GM04504 (cell line): ENCODE measurements around the gene A3GALT2.

ENCODE experiments used
- DNase-seq: peaks from one replicate; pipeline ENCODE4 v3.0.0-alpha.2; 2012; ENCODE audit warnings: low read depth

The A3GALT2 gene

DNA sequence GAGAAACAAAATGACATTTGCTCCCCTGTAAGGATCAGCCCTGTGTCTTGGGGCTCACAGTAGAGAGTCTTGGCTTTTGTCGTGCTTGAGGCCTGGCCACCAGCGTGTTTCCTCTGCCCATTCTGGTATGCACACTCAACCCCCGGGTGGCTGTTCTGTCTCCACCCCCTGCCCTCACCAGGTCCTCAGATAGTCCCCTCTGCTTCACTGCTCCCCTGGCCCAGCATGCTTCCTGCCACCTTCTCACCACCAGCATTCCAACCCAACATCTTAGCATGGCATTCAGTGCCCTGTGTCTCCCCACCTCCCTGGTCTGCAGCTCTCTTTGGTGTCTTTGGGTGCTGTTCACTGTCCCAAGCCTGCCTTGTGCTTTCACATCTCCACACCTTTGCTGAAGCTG is 48.4 kb downstream of the A3GALT2 start:
- DNase-seq, result no peak

DNA sequence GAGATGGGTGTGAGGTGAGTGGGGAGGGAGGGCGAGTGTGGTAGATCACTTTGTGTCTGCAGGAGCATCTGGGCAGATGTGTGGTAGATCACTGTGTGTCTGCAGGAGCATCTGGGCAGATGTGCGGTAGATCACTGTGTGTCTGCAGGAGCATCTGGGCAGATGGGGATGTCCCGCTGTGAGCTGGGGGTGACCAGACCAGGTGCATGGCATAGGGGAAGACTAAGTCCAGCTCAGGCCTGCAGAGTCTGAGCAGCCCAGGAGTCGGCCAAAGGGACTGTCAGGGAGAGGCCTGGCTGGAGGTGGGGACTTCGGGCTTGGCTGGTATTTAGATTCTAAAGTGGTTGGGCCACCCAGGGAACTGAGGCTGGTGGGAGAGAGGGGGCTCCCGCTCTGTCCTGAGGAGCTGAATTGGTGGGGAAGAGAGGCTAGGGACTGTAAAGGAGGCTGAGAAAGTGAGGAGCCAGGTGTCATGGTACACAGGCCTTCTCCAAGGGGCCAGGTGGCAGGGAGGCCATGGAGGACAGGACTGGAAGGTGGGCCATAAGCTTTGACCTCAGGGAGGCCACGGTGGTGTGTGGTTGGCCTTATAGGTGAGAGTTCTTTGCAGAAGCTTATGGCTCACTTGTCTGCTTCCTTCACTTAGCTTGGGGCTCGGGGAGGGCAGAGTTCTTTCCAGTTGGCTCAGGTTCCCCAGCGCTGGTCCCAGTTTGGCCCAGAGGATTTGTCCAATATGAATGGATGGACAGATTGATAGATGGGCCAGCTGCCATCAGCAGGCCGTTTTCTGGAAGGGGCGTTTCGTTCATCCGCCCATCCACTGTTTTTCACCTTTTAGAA is 49.0 kb downstream of the A3GALT2 start:
- DNase-seq, result no peak

DNA sequence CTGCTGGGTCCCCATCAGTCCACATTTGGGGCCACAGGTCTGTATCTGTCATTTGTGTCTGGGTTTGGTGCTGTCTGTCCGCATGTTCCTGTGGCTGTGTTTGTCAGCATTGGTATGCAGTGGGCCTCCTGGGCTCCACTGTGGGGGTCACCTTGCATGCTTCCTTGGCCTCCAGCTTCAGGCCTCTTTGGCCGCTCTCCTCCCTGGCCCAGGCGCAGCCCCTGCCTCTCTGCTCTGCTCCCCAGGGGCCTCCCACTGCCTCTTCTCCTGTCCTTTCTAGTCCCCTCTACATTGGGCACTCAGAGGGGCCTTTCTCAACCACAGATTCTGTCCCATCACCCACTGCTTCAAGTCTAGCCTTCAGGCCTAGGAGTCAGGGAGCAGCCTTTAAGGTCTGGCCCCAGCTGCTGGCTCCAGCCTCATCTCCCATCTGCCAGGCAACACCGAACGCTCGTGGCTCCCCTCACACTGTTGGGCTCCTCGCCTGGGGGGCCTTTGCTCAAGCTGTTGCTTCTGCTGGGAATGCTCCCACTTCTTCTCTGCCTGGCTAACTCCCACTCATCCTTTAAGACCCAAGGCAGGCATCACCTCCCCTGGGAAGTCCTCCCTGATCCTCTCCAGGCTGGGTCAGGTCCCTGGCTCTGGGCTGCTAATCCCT is 50.0 kb downstream of the A3GALT2 start:
- DNase-seq, result no peak

DNA sequence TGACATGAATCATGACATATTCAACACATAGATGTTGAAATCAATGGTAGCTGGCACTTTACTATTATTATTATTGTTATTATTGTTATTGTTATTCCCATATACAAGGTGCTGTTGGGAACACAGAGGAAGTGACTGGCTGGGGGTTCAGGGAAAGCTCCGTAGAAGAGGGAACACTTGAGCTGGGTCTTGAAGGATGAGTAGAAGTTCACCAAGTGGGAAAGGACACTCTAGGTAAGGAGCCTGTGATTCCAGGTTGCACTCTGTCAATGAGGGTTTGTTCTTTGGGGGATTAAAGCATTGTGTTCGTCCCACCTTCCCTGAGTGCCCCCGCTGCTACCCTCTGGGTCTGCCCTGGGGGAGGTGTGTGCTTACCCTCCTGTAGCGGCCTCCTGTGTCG is 50.5 kb downstream of the A3GALT2 start:
- DNase-seq, result no peak

DNA sequence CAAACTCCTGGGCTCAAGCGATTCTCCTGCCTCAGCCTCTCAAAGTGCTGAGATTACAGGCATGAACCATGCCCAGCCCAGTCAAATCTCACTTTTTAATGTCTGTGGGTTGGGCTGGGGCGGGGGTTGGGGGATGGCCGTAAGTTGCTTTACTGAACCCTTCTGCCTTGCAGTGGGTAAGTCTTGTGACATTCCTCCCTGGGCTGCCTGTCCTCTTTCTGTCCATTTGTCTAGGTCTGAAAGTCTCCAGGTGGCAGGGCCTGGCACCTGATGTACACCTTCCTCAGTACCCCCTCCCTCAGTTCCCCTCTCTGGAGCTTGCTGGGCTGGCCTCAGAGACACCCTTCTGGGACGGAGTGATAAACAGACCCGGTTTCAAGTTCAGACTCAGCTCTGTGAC is 51.3 kb downstream of the A3GALT2 start:
- no peak for DNase-seq

DNA sequence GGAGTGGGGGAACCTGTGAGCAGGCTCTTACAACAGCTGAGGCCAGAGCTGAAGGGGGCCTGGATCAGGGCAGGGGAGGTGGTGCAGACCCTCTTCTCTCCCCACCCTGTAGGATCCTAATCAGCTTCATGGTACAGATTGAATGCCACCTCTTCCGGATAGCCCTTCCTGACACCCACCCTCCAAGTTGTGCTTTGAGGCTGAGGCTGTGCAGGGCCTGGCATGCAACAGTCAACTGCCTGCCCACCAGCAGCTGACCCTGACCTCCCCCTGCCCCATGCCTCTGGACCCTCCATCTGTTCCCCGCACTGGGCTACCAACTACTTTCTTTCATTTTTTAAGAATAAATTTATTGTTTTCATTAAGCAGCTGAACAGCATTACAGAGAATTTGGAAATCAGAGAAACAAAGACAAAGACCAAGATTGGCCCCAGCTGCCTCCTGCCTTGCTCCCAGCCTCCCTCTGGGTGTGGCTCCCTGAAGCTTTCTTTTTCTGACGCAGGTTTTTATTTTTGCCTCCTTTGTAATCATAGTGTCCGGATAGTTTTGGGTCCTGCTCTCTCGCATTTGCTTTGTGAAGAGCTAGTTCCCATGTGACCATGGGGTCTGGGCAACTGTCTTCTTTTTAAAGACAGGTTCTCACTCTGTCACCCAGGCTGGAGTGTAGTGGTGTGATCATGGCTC is 51.8 kb downstream of the A3GALT2 start:
- DNase-seq, result no peak

DNA sequence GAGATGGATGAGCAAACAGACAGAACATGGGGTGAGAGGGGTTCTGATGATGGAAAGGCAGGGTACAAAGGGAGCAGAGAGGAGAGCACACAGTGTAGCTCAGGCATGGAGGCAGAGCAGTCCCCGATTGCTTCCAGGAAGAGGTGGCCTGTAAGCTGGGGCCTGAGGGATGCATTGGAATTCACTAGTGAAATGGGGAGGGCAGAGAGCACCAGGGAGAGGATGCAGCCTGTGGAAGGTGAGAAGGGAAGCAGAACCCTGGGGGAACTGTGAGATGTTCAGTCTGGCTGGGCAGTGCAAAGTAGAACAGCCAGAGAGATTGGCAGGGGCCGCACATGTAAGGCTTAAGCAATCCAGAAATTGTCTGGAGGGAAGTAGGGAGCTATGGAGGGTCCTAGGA is 52.4 kb downstream of the A3GALT2 start:
- no peak for DNase-seq

DNA sequence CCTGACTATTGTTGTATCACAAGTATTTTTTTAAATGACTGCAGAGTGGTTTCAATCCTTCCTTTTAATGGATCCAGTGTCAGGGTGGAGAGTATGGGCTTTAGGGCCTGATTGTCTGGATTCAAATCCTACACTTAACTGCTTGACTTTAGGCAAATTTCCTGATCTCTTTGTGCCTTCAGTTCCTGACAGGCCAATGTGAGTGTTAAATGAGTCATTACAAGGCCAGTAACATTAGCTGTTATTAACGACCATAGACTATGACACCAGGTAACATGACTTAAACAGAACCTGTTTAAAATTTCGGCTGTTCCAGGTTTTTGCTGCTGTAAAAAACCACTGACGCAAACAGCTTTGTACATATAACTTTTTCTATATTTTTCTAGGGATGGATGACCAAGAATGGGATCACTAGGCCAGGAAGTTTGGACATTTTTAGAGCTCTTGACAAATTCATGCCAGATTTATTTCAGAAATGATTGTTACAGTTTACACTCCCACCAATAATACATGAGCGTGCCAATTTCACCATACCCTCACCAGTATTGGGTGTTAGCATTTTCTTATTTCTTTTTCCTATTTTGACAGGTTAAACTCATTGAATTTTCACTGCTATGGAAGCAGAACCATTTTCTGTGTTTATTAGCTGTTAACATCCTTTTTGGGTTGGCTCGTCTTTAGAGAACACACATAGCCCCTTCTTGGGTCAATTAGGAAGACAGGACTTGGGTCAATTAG is 53.3 kb downstream of the A3GALT2 start:
- no peak for DNase-seq

DNA sequence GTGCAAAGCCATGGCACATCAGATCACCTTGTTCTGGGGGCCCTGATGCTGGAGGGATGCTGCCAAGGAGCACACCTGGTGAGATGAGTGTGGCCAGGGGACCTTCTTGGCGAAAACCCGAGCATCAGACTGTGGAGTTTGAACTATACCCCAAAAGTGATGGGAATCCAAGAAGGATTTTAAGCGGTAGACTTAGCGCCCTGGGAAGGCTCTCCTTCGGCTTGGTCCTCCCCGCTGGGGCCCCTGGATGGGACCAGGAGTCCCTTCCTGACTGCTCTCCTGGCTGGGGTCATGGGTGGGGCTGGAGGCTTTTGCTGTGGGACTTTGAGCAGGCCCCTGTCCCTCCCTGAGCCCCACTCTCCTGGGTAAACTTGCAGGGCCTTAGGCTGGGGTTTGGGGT is 54.1 kb downstream of the A3GALT2 start:
- no peak for DNase-seq

DNA sequence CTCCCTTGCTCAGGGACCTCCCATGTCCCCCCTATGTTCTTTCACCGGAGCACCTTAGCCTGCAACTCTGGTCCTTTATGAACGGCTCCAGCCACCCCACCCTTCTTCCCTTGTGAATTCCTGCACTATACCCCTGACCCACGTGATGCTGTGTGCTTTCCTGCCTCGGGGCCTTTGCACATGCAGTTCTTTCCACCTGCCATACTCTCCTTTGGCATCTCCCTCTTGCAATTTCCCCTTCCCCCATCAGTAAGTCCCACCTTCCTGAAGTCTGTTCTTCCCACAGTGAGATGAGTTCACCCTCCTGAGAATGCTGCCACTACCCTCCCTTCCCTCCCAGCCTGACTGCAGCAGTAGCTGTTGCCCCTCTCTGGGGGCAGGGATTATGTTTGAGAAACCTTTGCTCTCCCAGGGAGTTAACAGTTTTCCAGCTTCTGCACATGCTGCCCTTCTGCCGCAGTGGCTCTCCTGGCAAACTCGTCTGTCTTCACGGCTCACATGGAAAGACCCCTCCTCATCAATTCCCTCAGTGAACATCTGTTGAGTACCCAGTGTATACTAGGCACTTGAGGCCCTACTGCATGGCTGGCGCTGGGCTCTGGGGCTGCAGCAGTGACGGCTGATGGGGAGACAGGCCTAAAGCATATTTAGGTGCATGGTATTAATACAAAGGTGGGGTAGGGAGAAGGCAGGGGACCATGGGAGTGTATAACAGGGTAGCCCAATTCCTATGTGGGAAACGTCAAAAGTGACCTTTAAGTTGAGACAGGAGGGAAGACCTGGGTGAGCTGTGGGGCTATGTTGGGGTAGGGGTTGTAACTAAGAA is 54.9 kb downstream of the A3GALT2 start:
- DNase-seq, result no peak

DNA sequence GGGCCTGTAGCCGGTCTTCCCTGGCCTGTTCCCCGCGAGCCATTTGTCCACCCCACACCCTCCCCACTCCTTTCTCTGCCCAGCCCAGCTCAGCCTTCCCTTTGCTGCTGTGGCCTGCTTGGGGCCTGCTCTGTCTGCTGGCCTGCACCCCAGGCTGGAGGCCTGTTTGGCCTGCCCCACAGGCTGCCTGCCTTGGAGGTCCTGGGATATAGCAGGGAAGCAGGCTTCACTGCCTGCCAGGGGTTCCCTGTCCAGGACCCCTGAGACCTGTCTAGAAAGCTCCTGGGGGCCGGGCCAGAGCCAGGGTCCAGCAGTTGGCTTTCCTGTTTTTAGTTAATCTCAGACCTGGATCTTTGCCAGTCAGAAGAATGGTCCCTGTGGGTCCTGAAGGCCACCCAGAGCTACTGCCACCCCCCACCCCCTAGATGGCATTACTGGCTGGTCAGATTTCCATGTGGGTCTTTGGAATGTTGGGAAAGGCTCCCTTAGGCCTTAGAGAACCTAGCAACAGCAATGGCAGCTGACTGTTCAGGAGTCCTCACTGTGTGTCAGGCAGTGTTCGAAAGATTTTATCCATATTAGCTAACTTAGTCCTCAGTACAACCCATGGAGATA is 56.9 kb downstream of the A3GALT2 start:
- DNase-seq, result no peak

DNA sequence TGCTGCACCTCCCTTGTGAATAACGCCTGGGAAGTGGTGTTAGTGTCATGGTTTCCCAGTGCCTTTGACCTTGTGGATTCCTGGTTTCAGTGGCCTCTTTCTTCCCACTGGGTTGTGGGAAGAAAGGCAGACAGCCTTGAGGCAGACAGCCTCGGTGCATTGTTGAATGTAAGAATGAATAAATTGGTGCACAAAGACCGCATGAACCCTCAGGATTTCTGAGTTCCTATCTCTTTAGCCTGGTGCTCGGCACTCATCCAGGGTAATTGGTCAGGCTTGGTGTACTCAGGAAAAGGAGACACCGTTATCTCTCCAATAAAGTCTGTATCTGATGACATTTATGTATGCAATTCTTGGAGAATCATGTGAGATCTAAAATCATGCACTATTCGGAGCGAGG is 59.6 kb downstream of the A3GALT2 start:
- no peak for DNase-seq

DNA sequence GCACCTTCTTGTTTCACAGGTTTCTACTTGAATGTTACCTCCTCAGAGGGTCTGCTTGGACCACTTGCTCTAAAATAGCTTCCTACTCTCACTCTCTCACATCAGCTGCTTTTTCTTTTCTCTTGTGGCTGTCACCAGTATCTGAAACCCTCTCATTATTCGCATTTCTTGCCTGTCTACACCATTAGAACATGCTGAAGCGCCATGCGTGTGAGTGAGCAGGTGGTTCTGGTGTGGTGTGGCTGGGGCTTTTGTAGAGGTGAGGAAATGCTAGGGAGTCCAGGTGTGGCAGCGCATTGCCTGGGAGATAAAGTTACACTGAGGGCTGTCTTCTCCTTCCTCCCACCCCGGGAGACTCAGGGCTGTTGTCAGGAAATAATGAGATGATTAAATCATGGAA is 60.5 kb downstream of the A3GALT2 start:
- DNase-seq, result no peak

DNA sequence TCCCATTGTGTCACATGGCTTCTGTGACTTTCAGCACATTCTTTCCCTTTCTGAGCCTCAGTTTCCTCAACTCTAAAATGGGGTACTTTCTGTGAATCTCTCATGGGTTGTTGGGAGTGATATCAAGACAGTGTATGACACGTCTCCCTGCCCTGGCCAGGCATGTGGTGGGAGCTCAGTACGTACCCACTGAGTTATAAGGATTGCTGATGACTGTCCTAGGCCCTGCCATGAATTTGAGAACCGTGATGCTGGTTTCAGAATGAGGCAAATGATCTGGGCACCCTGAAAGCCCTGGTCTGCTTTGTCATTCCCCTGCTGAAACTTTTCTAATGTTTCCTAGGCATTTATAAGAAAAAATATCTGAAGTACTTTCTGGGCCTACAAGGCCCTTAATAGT is 61.0 kb downstream of the A3GALT2 start:
- no peak for DNase-seq

DNA sequence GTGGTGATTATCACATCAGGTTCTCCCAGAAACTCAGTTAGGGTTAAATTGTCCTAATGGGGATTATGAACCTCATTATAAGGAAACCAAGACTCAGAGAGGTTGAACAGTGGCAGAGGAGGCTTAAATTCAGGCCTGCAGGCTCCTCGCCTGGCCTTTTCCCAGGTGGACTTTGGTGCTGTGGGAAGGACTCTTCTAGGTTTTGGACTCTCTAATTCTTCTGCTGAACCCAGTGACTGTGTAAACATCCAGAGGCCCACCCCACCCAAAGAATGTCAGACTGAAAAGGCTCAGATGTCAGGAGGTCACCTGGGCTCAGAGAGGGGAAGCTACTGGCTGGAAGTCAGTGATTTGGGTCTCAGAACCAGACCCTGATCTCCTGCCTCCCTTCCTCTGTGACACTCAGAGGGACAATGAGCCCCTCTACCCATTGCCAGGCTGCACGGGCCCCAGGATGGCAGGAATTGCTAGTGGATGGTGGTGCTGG is 62.1 kb downstream of the A3GALT2 start:
- DNase-seq, result no peak

DNA sequence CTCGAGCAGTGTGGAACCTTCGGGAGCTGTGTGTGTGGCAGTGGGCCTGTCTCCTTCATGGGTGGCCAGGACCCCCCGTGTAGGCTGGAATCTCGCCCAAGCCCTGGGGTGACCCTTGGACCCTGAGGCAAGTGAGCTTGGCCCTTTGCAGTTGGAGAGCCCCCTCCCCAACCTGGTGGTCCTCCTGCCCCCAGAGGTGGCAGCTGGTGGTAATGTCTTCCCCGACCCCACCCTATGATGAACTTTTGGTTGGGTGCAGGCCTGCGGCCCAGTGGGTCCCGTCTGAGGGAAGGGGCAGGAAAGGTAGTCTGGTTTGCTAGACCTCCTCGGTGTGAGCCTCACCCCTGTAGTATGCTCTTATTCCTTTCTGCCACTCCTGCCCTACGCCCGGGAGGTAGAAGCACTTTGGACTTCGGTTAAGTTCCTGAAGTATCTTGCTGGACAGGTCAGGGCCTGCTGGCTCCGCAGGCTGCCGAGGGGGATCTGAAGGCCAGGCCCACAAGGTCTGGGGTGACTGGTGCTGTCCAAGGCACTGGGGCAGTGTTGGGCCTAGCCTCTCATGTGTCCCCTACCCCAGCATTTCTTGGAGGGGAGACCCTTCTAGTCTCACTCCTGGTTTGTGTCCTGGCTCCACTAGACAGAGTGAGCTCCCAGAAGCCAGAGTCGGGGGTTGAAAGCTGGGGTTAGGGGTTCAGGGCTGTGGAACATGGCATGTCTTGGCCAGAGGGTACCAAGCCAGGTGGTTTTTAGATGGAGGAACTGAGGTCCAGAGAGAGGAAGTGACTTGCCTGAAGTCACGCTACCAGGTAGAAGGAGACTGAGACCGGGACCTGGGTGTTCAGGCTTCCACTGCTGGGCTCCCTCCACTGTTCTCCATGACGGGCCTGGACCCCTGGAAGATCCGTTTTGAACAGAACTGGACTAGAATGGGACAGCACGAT is 62.9 kb downstream of the A3GALT2 start:
- DNase-seq, result no peak

DNA sequence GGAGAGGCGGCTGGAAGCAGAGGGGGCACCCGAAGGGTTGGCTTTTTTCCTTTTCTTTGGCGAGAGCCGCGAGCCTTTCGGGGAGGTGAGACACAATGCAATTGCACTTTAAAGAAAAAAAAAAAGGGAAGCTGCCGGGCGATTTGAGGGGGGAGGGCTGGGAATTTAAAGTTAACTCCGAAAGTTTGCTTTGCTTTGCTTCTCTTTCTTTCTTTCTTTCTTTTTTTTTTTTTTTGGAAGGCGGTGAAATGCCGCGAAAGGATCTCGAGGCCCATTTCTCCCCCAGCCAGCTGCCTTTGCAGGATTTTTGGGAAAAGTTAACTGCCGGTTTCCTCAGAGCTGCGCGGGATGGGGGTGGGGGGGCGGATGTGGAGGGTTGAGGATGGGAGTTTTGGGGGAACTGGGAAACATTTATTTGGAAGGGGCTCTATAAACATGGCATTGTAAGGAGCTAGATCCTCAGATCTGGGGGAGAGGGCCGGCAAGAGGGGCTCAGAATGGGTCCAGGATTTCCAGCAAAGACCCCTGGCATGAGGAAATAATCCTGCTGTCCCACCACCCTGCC is 63.6 kb downstream of the A3GALT2 start:
- DNase-seq, result no peak
